Astrocyte (in vitro differentiated cells and primary cell): Measurements from ENCODE around the gene LYSMD4. TPM values are rescaled to one million over a fixed set of nuclear protein-coding genes. Genes with fewer than 3 reads are reported as not detected.

Source experiments
- DNase-seq: peaks from one replicate; pipeline ENCODE4 v3.0.0-alpha.2; 2010; ENCODE audit warnings: low read depth
- FAIRE-seq: peaks from 2 replicates; lab custom pipeline; 2011; peaks lifted over from hg19 to GRCh38; lab: Jason Lieb, UNC
- H2AFZ ChIP-seq: 2 replicates; pipeline ENCODE4 v1.6.0; 2012; ENCODE audit warnings: low read depth, low read length, inconsistent platforms
- H3K27ac ChIP-seq: 2 replicates; pipeline ENCODE4 v1.5.1; 2011; ENCODE audit warnings: low read depth, low read length, inconsistent platforms
- H3K27me3 ChIP-seq: 2 replicates; pipeline ENCODE4 v1.6.0; 2011; ENCODE audit warnings: low read length, inconsistent platforms; ENCODE audit not compliant: insufficient read depth
- H3K36me3 ChIP-seq: 2 replicates; pipeline ENCODE4 v1.5.1; 2011; ENCODE audit warnings: low read length, inconsistent platforms; ENCODE audit not compliant: insufficient read depth
- H3K4me1 ChIP-seq: 2 replicates; pipeline ENCODE4 v1.5.1; 2011; ENCODE audit warnings: low read length, inconsistent platforms; ENCODE audit not compliant: insufficient read depth
- H3K4me2 ChIP-seq: 2 replicates; pipeline ENCODE4 v1.6.0; 2012; ENCODE audit warnings: low read length, inconsistent platforms
- H3K4me3 ChIP-seq: 2 replicates; pipeline ENCODE4 v1.5.1; 2011; ENCODE audit warnings: low read depth, mild to moderate bottlenecking, low read length, inconsistent platforms; ENCODE audit not compliant: insufficient read depth
- H3K79me2 ChIP-seq: 2 replicates; pipeline ENCODE4 v1.6.0; 2012; ENCODE audit warnings: mild to moderate bottlenecking, low read length, inconsistent platforms; ENCODE audit not compliant: insufficient read depth
- H3K9ac ChIP-seq: 2 replicates; pipeline ENCODE4 v1.6.0; 2012; ENCODE audit warnings: mild to moderate bottlenecking, low read length, inconsistent platforms
- H3K9me3 ChIP-seq: 2 replicates; pipeline ENCODE4 v1.5.1; 2012; ENCODE audit warnings: low read depth, mild to moderate bottlenecking, low read length, inconsistent platforms; ENCODE audit not compliant: insufficient read depth
- H4K20me1 ChIP-seq: 2 replicates; pipeline ENCODE4 v1.6.0; 2012; ENCODE audit warnings: low read length, inconsistent platforms; ENCODE audit not compliant: insufficient read depth
- H3K27ac Mint-ChIP-seq: one replicate; pipeline ENCODE4 v1.8.0; 2021; ENCODE audit warnings: mild to moderate bottlenecking, mixed read lengths; ENCODE audit not compliant: unreplicated experiment
- H3K27me3 Mint-ChIP-seq: one replicate; pipeline ENCODE4 v1.8.0; 2021; ENCODE audit warnings: low read depth, mixed read lengths; ENCODE audit not compliant: unreplicated experiment
- H3K36me3 Mint-ChIP-seq: one replicate; pipeline ENCODE4 v1.8.0; 2021; ENCODE audit warnings: low read depth, mixed read lengths; ENCODE audit not compliant: unreplicated experiment
- H3K4me1 Mint-ChIP-seq: one replicate; pipeline ENCODE4 v1.8.0; 2021; ENCODE audit warnings: low read depth, mixed read lengths; ENCODE audit not compliant: unreplicated experiment
- H3K4me3 Mint-ChIP-seq: one replicate; pipeline ENCODE4 v1.8.0; 2021; ENCODE audit warnings: mild to moderate bottlenecking, moderate library complexity, mixed read lengths; ENCODE audit not compliant: unreplicated experiment
- H3K9me3 Mint-ChIP-seq: one replicate; pipeline ENCODE4 v1.8.0; 2021; ENCODE audit warnings: mild to moderate bottlenecking, mixed read lengths; ENCODE audit not compliant: unreplicated experiment
- EZH2 ChIP-seq: IDR thresholded peaks from 2 replicates; pipeline ENCODE4 v1.6.1; 2012; ENCODE audit warnings: mild to moderate bottlenecking, low read length, inconsistent platforms; ENCODE audit not compliant: insufficient read depth
- total RNA-seq: library from RNA; stranded (reverse); gene quantifications from 2 replicates; pipeline ENCODE4 v1.2.1, GENCODE V29; 2021
- TF ChIP-seq, protein P1 (sequence below): IDR thresholded peaks from 2 replicates; pipeline ENCODE4 v1.5.1; 2011; ENCODE audit warnings: low read depth, mild to moderate bottlenecking, inconsistent platforms, low read length, moderate library complexity; ENCODE audit not compliant: insufficient read depth

LYSMD4 gene
- total RNA-seq, 1 donor from 2014 or later: 5.0 TPM

DNA sequence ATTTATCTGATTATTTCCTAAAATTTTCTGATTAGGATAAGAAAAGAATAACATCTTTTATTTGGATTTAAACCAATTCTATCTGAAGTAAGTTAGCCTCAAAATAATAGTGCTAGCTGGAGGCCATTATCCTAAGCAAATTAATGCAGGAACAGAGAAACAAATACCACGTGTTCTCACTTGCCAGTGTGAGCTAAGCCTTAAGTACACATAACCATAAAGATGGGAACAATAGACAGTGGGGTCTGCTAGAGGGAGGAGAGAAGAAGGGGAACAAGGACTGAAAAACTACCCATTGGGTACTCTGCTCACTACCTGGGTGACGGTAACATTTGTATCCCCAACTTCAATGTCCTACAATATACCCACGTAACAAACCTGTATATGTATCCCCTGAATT, 31.3 kb upstream of the LYSMD4 start:
- H3K4me1 ChIP-seq: no peaks in the 10 kb centered on the region
- no peaks in the 10 kb centered on the region for H3K9me3 Mint-ChIP-seq
- H3K36me3 ChIP-seq: no peaks in the 10 kb centered on the region
- no peak overlapping the region for H3K27ac ChIP-seq
- H3K4me3 ChIP-seq: no peak overlapping the region
- no peak overlapping the region for H3K4me2 ChIP-seq
- TF ChIP-seq EZH2: no peak
- TF ChIP-seq, protein P1, sequence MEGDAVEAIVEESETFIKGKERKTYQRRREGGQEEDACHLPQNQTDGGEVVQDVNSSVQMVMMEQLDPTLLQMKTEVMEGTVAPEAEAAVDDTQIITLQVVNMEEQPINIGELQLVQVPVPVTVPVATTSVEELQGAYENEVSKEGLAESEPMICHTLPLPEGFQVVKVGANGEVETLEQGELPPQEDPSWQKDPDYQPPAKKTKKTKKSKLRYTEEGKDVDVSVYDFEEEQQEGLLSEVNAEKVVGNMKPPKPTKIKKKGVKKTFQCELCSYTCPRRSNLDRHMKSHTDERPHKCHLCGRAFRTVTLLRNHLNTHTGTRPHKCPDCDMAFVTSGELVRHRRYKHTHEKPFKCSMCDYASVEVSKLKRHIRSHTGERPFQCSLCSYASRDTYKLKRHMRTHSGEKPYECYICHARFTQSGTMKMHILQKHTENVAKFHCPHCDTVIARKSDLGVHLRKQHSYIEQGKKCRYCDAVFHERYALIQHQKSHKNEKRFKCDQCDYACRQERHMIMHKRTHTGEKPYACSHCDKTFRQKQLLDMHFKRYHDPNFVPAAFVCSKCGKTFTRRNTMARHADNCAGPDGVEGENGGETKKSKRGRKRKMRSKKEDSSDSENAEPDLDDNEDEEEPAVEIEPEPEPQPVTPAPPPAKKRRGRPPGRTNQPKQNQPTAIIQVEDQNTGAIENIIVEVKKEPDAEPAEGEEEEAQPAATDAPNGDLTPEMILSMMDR: no peak
- no peak overlapping the region for H3K9ac ChIP-seq
- H3K27me3 ChIP-seq: no peaks in the 10 kb centered on the region
- no peaks in the 10 kb centered on the region for H3K9me3 ChIP-seq
- H3K36me3 Mint-ChIP-seq: no peaks in the 10 kb centered on the region
- no peak overlapping the region for H3K4me3 Mint-ChIP-seq
- no peak overlapping the region for H2AFZ ChIP-seq
- H3K79me2 ChIP-seq: no peaks in the 10 kb centered on the region
- FAIRE-seq (no peak), DNase-seq (no peak)
- no peak overlapping the region for H3K27ac Mint-ChIP-seq
- no peaks in the 10 kb centered on the region for H4K20me1 ChIP-seq
- H3K4me1 Mint-ChIP-seq: no peaks in the 10 kb centered on the region
- no peaks in the 10 kb centered on the region for H3K27me3 Mint-ChIP-seq

DNA sequence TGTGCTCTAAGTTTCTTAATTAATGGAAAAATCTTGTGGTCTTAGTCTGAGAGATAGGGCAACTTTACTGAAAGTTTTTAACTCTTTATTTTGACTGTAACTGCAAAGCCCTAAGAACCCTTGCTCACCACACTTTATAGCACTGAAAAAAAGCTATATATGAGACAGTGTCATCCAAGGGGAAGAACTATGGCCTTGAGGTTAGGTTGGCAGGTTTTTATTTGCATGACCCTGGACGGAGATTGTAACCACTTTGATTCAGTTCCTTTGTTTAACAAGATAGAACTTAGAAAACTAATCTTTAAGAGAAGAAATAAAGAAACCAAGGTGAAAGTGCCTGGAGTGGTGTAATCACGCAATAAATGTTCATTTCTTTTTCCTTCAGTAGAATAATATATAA, 30.6 kb upstream of the LYSMD4 start:
- Histone ChIP-seq H3K27me3 (no peaks in the 10 kb centered on the region), H3K4me3 (no peak overlapping the region), H2AFZ (no peak overlapping the region), H3K4me1 (no peaks in the 10 kb centered on the region), H3K9me3 (no peaks in the 10 kb centered on the region), H3K27ac (no peak overlapping the region), H3K79me2 (no peaks in the 10 kb centered on the region), H3K9ac (no peak overlapping the region), H3K4me2 (no peak overlapping the region), H4K20me1 (no peaks in the 10 kb centered on the region), H3K36me3 (no peaks in the 10 kb centered on the region)
- Mint-ChIP-seq H3K4me3 (no peak overlapping the region), H3K9me3 (no peaks in the 10 kb centered on the region), H3K4me1 (no peaks in the 10 kb centered on the region), H3K27me3 (no peaks in the 10 kb centered on the region), H3K36me3 (no peaks in the 10 kb centered on the region), H3K27ac (no peak overlapping the region)
- DNase-seq (no peak), FAIRE-seq (no peak)
- TF ChIP-seq, protein P1: no peak
- TF ChIP-seq EZH2: no peak

DNA sequence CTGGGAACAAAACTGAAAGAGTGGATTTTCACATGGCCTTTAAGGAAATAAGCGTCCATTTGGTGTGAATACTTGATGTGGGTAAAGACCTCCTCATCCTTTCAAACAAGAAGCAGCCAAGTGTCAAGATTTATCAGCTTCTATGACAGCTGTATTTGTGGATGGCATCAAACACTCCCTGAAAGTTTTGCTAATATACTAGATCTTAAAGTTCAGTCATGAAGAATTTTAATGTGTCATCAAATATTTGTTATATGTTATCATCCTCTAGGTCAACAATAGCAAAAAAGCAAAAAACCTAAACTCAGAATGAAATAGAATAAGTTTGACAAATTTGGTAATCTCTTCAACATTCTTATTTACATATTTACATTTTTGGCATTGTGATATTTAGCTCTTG, 29.1 kb upstream of the LYSMD4 start:
- Mint-ChIP-seq H3K4me3 (no peak overlapping the region), H3K27ac (no peak overlapping the region), H3K9me3 (no peaks in the 10 kb centered on the region), H3K27me3 (no peaks in the 10 kb centered on the region), H3K36me3 (no peaks in the 10 kb centered on the region), H3K4me1 (no peaks in the 10 kb centered on the region)
- Histone ChIP-seq H3K4me3 (no peak overlapping the region), H3K27ac (no peak overlapping the region), H3K79me2 (no peaks in the 10 kb centered on the region), H2AFZ (no peak overlapping the region), H3K36me3 (no peaks in the 10 kb centered on the region), H3K9ac (no peak overlapping the region), H4K20me1 (no peaks in the 10 kb centered on the region), H3K9me3 (no peaks in the 10 kb centered on the region), H3K27me3 (no peaks in the 10 kb centered on the region), H3K4me2 (no peak overlapping the region), H3K4me1 (no peaks in the 10 kb centered on the region)
- no peak for DNase-seq
- no peak for FAIRE-seq
- TF ChIP-seq, protein P1: no peak
- TF ChIP-seq EZH2: no peak
